Psoas muscle (tissue), 8 donors: ENCODE data around the gene SPDL1. TPM values are rescaled to one million over a fixed set of nuclear protein-coding genes. Genes with fewer than 3 reads are reported as not detected.

Experiments
- ATAC-seq, 4 donors: fragments of 200-7000 bp; cut with Tn5 transposase; one replicate each; pipeline ENCODE4 v1.9.1; 2020; ENCODE audit warnings: moderate library complexity in 3 of 4, mild to moderate bottlenecking in 2 of 4
- DNase-seq, 2 donors: peaks; one replicate each; pipeline ENCODE4 v3.0.0-alpha.2; 2020
- H3K27ac ChIP-seq: fragments of 200-600 bp; one replicate; pipeline ENCODE4 v1.8.0; 2022
- H3K27me3 ChIP-seq, 3 donors: fragments of 200-600 bp in 1 of 3; one replicate each; pipeline versions ENCODE4 v1.6.1 to v1.8.0; 2013 to 2022; ENCODE audit warnings: low read length in 2 of 3, mild to moderate bottlenecking in 2 of 3, moderate library complexity in 1 of 3; ENCODE audit not compliant: insufficient read depth in 3 of 3
- H3K36me3 ChIP-seq, 2 donors: fragments of 200-600 bp in 1 of 2; one replicate each; pipeline versions ENCODE4 v1.6.1 to v1.8.0; 2013 to 2022; ENCODE audit warnings: low read depth in 1 of 2, mild to moderate bottlenecking in 1 of 2, moderate library complexity in 1 of 2; ENCODE audit not compliant: insufficient read depth in 1 of 2
- H3K4me1 ChIP-seq: fragments of 200-600 bp; one replicate; pipeline ENCODE4 v1.8.0; 2022
- H3K4me3 ChIP-seq: fragments of 200-600 bp; one replicate; pipeline ENCODE4 v1.8.0; 2022; ENCODE audit warnings: mild to moderate bottlenecking
- H3K9me3 ChIP-seq: fragments of 200-600 bp; one replicate; pipeline ENCODE4 v1.8.0; 2022
- CTCF ChIP-seq: fragments of 200-600 bp; IDR thresholded peaks from one replicate; pipeline ENCODE4 v1.8.0; 2022; ENCODE audit warnings: antibody characterized with exemption
- WGBS, 3 donors: extraction: QIAGEN DNeasy Blood & Tissue Kit; methylation state at CpG; one replicate each; pipeline versions ENCODE4 v1.1.6 to v1.1.7; 2013; 5-methylcytosine and 5-hydroxymethylcytosine counted together
- intact Hi-C, 2 donors: fragments of 100-400 bp; cut with DNase I; formaldehyde crosslinking; loops; one replicate each; pipeline versions ENCODE4 v1.11.0 to v1.14.2; 2022
- polyA plus RNA-seq, 3 donors: library from polyadenylated mRNA; stranded (reverse); fragments of 200-250 nt; gene quantifications; one replicate each; pipeline ENCODE4 v1.2.3, GENCODE V29; 2013
- total RNA-seq, 4 donors: library from RNA; stranded (reverse); fragmentation: NEBNext Ultra II Directional in 2 of 4; extraction: Animal tissue kit (Norgen Biotek cat#: 25700) in 2 of 4; gene quantifications; one replicate each; pipeline versions ENCODE4 v1.2.1 to v1.2.4, GENCODE V29; 2021 to 2023
- donor health status: healthy with polysubstance abuse.
- donor health status: DM: no; HTN: no; CAD: no; lungs with moderate emphysema.
- donor health status: Bipolar disorder and iron deficiency.
- donor health status: healthy.
- donor health status: DM: yes; HTN: yes; CAD: no.
- donor health status: DM: no; HTN: no; CAD: no.
- donor health status: DM: no; HTN: no; CAD: no.
- donor health status: DM: yes; HTN: yes; CAD: no.

Gene SPDL1
- total and polyA plus RNA-seq, 7 donors = 1.7 to 6.3 (median 2.8) TPM

DNA sequence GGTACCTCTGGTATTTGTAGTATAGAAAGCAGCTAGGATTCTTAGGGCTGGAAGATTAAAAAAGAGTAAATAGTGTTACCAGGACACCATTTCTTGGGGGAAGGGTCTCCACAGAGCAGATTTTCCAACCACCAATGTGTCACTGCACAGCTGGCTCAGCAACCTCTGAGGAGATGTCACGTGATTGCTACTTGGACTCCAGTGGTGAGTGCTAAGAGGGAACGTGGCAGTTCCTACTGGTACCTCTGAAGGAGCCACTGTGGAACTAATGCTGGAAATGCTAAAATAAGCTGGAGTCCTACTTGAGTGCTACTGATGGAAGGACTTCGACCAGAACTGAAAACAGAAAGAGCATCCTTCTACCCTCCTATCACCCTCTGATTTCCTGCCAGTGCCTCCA lies 36.1 kb upstream of the SPDL1 start:
- H3K27me3 ChIP-seq = peaks cover 0 to 3% (median 0%) of the 10 kb centered on the region in 3 donors
- no peaks in the 10 kb centered on the region for H3K9me3 ChIP-seq
- intact Hi-C loops = loop anchor here in 1 of 2 donors (10.0 kb wide), 1 partner anchor 243 kb away; the partner anchor contains the start of gene SLIT3
- no peak overlapping the region for H3K27ac ChIP-seq
- H3K4me1 ChIP-seq = no peaks in the 10 kb centered on the region
- no peak for ATAC-seq
- DNase-seq = no peak
- no peaks in the 10 kb centered on the region for H3K36me3 ChIP-seq
- H3K4me3 ChIP-seq = no peak overlapping the region
- TF ChIP-seq CTCF = no peak
- WGBS, 3 donors = 24 to 38% (median 30%) methylated on average over 3 of the region's 3 CpGs

GRCh38 chr5:169548315-169548714 lies 35.3 kb upstream of the SPDL1 start:
- Histone ChIP-seq H3K9me3 (no peaks in the 10 kb centered on the region), H3K4me1 (no peaks in the 10 kb centered on the region), H3K36me3 (no peaks in the 10 kb centered on the region), H3K27ac (no peak overlapping the region), H3K4me3 (no peak overlapping the region), H3K27me3 (peaks cover 0 to 3% (median 0%) of the 10 kb centered on the region in 3 donors)
- DNase-seq (no peak), ATAC-seq (no peak)
- intact Hi-C loops = loop anchor here in 1 of 2 donors (10.0 kb wide), 1 partner anchor 244 kb away; the partner anchor contains the start of gene SLIT3
- WGBS, 3 donors = 15 to 24% (median 19%) methylated on average over 1 of the region's 1 CpG
- TF ChIP-seq CTCF = no peak

DNA sequence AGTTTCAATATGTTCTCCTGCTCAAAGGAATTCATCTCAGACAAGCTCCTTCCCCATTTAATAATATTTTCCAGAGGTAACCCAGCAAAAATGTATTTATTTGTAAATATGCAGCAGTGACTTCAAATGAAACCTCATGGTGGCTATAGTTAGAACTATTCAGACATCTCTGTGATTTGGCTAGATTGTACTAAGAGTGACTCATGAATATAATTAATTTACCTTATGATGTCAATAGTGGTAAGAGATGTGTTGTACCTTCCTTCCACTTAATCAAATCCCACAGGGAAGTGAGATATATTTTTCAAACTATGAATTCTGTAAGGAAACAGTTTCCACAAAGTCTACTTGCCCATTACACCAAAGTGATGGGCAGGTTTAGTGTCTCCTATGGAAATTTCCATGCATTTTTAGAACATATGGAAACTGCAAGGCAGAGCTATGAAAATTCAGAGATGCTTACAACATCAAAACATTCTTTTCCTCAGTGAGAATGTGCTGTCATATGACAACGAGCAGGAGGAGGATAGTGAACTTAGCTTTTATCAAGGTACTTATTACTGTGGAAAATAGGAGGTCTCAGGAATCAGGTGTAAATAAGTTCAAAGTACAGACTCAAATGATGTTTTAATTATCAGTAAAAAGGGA lies 34.0 kb upstream of the SPDL1 start:
- no peak for TF ChIP-seq CTCF
- Histone ChIP-seq H3K4me3 (no peak overlapping the region), H3K36me3 (no peaks in the 10 kb centered on the region), H3K27me3 (peaks cover 0 to 3% (median 0%) of the 10 kb centered on the region in 3 donors), H3K4me1 (no peaks in the 10 kb centered on the region), H3K9me3 (no peaks in the 10 kb centered on the region), H3K27ac (no peak overlapping the region)
- WGBS, 3 donors = 53 to 59% (median 57%) methylated on average over 1 of the region's 1 CpG
- ATAC-seq = no peak
- DNase-seq = no peak
- intact Hi-C loops = loop anchor here in 1 of 2 donors (10.0 kb wide), 1 partner anchor 245 kb away; the partner anchor contains the start of gene SLIT3

- ATAC-seq (no peak), DNase-seq (no peak)
- intact Hi-C loops = no loop called here
- no peak for TF ChIP-seq CTCF
- no peaks in the 10 kb centered on the region for H3K9me3 ChIP-seq
- no peaks in the 10 kb centered on the region for H3K4me1 ChIP-seq
- H3K36me3 ChIP-seq = no peaks in the 10 kb centered on the region
- H3K4me3 ChIP-seq = no peak overlapping the region
- no peak overlapping the region for H3K27ac ChIP-seq
- H3K27me3 ChIP-seq = peaks cover 0 to 3% (median 0%) of the 10 kb centered on the region in 3 donors
- 28 to 36% (median 36%) methylated on average over 4 of the region's 4 CpGs for WGBS, 3 donors
Measured at GRCh38 chr5:169550227-169550626, 33.3 kb upstream of the SPDL1 start.
